HepG2 (cell line): ENCODE data around the gene NFE2L1. TPM values are rescaled to one million over a fixed set of nuclear protein-coding genes. Genes with fewer than 3 reads are reported as not detected.

Experiments used
- CBX2 ChIP-seq, 2 experiments: fragments of 200-600 bp in 1 of 2; sonication (generic); formaldehyde crosslinking in 1 of 2; IDR thresholded peaks; 2 replicates each; pipeline versions ENCODE4 v1.7.0 to v1.8.1; 2018 to 2022; ENCODE audit warnings: low read depth in 2 of 2, low read length in 1 of 2, mild to moderate bottlenecking in 1 of 2, missing genetic modification reagents in 1 of 2
- GPN1 ChIP-seq: sonication (generic); formaldehyde crosslinking; IDR thresholded peaks from 2 replicates; pipeline ENCODE4 v1.5.1; 2020; ENCODE audit warnings: missing genetic modification reagents, borderline replicate concordance
- HOXA9 ChIP-seq: sonication (generic); formaldehyde crosslinking; IDR thresholded peaks from 2 replicates; pipeline ENCODE4 v1.8.1; 2022; ENCODE audit warnings: missing genetic modification reagents, mild to moderate bottlenecking, moderate library complexity, borderline replicate concordance
- MEIS2 ChIP-seq: sonication (generic); formaldehyde crosslinking; IDR thresholded peaks from 2 replicates; pipeline ENCODE4 v1.9.0; 2021; ENCODE audit warnings: mild to moderate bottlenecking, missing genetic modification reagents
- MTF2 ChIP-seq: sonication (generic); formaldehyde crosslinking; IDR thresholded peaks from 2 replicates; pipeline ENCODE4 v1.5.0; 2020; ENCODE audit warnings: missing genetic modification reagents, borderline replicate concordance
- REST ChIP-seq, 2 experiments: IDR thresholded peaks; 2 replicates each; pipeline ENCODE4 v1.6.1; 2011 to 2012; ENCODE audit warnings: low read length in 2 of 2, borderline replicate concordance in 1 of 2, low read depth in 1 of 2, mild to moderate bottlenecking in 1 of 2, moderate library complexity in 1 of 2
- RFXAP ChIP-seq: sonication (generic); formaldehyde crosslinking; IDR thresholded peaks from 2 replicates; pipeline ENCODE4 v1.4.0; 2020; ENCODE audit warnings: missing genetic modification reagents, borderline replicate concordance
- SP4 ChIP-seq: sonication (generic); formaldehyde crosslinking; IDR thresholded peaks from 2 replicates; pipeline ENCODE4 v1.8.1; 2023; ENCODE audit warnings: mild to moderate bottlenecking, missing genetic modification reagents
- TAF15 ChIP-seq: fragments of 200-400 bp; formaldehyde crosslinking; IDR thresholded peaks from one replicate; pipeline ENCODE4 v1.6.1; 2018; ENCODE audit warnings: mild to moderate bottlenecking, low read depth, low read length; ENCODE audit not compliant: poor library complexity, severe bottlenecking
- TEAD2 ChIP-seq: sonication (generic); formaldehyde crosslinking; IDR thresholded peaks from 2 replicates; pipeline ENCODE4 v1.9.0; 2021; ENCODE audit warnings: missing genetic modification reagents
- ZHX1 ChIP-seq: sonication (generic); formaldehyde crosslinking; IDR thresholded peaks from 2 replicates; pipeline ENCODE4 v1.8.1; 2022; ENCODE audit warnings: low read depth, mild to moderate bottlenecking, missing genetic modification reagents
- ZNF619 ChIP-seq: sonication (generic); formaldehyde crosslinking; IDR thresholded peaks from 2 replicates; pipeline ENCODE4 v1.4.0; 2020; ENCODE audit warnings: mild to moderate bottlenecking, missing genetic modification reagents
- ZNF775 ChIP-seq: sonication (generic); formaldehyde crosslinking; IDR thresholded peaks from 2 replicates; pipeline ENCODE4 v1.4.0; 2020; ENCODE audit warnings: missing genetic modification reagents, mild to moderate bottlenecking, moderate library complexity, borderline replicate concordance
- polyA plus RNA-seq, 8 experiments: library from polyadenylated mRNA; depleted of rRNA in 3 of 8; stranded (reverse) in 7 of 8; unstranded in 1 of 8; fragments of >200 nt; fragmentation: Illumina TruSeq in 4 of 8; extraction: Trizol in 4 of 8; gene quantifications; 2 replicates each; pipeline versions ENCODE4 v1.2.1 to v1.2.3, GENCODE V29; 2011 to 2016; ENCODE audit warnings: low read depth in 4 of 8, missing spikeins in 1 of 8, mixed read lengths in 1 of 8; ENCODE audit not compliant: insufficient read depth in 1 of 8
- total RNA-seq, 5 experiments: library from RNA; depleted of rRNA; stranded (reverse); fragments of >200 nt; fragmentation: Illumina TruSeq; extraction: Trizol; gene quantifications; 2 replicates each; pipeline ENCODE4 v1.2.3, GENCODE V29; 2016; ENCODE audit warnings: low read depth in 1 of 5
- TF ChIP-seq, protein P1 (sequence below): sonication (generic); formaldehyde crosslinking; IDR thresholded peaks from 2 replicates; pipeline ENCODE4 v1.8.1; 2023; ENCODE audit warnings: mild to moderate bottlenecking, missing genetic modification reagents
- TF ChIP-seq, protein P2 (sequence below): sonication (generic); formaldehyde crosslinking; IDR thresholded peaks from 2 replicates; pipeline ENCODE4 v1.5.0; 2020; ENCODE audit warnings: mild to moderate bottlenecking, missing genetic modification reagents
- TF ChIP-seq, protein P3 (sequence below): sonication (generic); formaldehyde crosslinking; IDR thresholded peaks from 2 replicates; pipeline ENCODE4 v1.4.0; 2020; ENCODE audit warnings: mild to moderate bottlenecking, missing genetic modification reagents

NFE2L1 gene
- total and polyA plus RNA-seq, 2 of the 13 experiments (the other 11 are each of a cell fraction or from before 2014, with no cell fraction given): 67.0 to 234 TPM

DNA sequence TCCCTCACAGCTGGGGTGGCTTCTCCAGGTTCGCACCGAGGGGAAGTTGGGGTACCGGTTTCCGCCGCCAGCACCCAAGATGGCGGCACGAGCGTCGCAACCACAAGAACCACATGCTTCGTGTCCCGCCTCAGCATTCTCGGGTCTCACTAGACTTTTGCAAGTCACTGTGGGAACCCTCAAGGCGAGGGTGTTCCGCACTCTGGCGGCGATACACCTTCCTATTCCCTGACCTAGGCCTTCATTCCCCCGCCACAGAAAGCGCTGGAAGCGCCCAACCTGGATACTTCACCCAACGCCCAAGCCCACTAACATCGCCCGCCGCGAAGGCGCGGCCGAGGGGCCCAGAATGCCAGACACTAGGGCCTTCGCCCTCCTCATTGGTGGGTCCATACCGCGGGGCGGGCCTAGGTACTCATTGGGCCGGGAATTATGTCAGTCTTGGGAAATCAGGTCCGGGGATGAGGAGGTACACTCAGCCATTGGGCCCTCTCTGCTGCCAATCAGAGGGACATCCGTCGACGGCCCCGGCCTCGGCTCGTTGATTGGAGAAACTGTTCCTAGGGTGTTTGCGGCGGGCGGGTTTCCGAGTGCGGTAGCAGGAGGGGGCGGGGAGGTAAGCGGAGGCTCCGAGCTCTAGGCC is at the start of gene NFE2L1 (continued):
- TF ChIP-seq REST (IDR thresholded peaks at IDR 0.05; ENCODE audit: borderline replicate concordance in 1 of 2, low read depth in 1 of 2, low read length in 2 of 2): peak in 1 of 2 experiments; percentile 30; a peak in 1 of 4 replicates
- TF ChIP-seq, protein P1, sequence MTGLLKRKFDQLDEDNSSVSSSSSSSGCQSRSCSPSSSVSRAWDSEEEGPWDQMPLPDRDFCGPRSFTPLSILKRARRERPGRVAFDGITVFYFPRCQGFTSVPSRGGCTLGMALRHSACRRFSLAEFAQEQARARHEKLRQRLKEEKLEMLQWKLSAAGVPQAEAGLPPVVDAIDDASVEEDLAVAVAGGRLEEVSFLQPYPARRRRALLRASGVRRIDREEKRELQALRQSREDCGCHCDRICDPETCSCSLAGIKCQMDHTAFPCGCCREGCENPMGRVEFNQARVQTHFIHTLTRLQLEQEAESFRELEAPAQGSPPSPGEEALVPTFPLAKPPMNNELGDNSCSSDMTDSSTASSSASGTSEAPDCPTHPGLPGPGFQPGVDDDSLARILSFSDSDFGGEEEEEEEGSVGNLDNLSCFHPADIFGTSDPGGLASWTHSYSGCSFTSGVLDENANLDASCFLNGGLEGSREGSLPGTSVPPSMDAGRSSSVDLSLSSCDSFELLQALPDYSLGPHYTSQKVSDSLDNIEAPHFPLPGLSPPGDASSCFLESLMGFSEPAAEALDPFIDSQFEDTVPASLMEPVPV: peak; percentile 87
- TF ChIP-seq ZNF775: peak; percentile 94
- TF ChIP-seq CBX2 (IDR thresholded peaks at IDR 0.05; ENCODE audit: low read depth, low read length): no peak; the same call in 1 of the 2 replicates
- peak; percentile 8; the same call in 1 of the 2 replicates for TF ChIP-seq CBX2 (CRISPR knock-in tag; IDR thresholded peaks at IDR 0.05; ENCODE audit: low read depth)
- TF ChIP-seq SP4 (CRISPR knock-in tag): peak; percentile 88
- 0 out of 2 replicates have a peak, but pooled peaks have one; percentile 64 for TF ChIP-seq ZNF619 (CRISPR knock-in tag)
- peak; percentile 92 for TF ChIP-seq ZHX1 (CRISPR knock-in tag)
- TF ChIP-seq, protein P2, sequence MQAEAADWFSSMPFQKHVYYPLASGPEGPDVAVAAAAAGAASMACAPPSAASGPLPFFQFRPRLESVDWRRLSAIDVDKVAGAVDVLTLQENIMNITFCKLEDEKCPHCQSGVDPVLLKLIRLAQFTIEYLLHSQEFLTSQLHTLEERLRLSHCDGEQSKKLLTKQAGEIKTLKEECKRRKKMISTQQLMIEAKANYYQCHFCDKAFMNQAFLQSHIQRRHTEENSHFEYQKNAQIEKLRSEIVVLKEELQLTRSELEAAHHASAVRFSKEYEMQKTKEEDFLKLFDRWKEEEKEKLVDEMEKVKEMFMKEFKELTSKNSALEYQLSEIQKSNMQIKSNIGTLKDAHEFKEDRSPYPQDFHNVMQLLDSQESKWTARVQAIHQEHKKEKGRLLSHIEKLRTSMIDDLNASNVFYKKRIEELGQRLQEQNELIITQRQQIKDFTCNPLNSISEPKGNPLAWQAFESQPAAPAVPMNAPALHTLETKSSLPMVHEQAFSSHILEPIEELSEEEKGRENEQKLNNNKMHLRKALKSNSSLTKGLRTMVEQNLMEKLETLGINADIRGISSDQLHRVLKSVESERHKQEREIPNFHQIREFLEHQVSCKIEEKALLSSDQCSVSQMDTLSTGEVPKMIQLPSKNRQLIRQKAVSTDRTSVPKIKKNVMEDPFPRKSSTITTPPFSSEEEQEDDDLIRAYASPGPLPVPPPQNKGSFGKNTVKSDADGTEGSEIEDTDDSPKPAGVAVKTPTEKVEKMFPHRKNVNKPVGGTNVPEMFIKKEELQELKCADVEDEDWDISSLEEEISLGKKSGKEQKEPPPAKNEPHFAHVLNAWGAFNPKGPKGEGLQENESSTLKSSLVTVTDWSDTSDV (CRISPR knock-in tag): peak; percentile 23
- TF ChIP-seq, protein P3, sequence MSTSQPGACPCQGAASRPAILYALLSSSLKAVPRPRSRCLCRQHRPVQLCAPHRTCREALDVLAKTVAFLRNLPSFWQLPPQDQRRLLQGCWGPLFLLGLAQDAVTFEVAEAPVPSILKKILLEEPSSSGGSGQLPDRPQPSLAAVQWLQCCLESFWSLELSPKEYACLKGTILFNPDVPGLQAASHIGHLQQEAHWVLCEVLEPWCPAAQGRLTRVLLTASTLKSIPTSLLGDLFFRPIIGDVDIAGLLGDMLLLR (CRISPR knock-in tag): peak; percentile 5; the same call in 1 of the 2 replicates
- TF ChIP-seq RFXAP (CRISPR knock-in tag): peak; percentile 91
- TF ChIP-seq MTF2 (CRISPR knock-in tag): 0 out of 2 replicates have a peak, but pooled peaks have one; percentile 76
- TF ChIP-seq MEIS2 (CRISPR knock-in tag): peak; percentile 66; the same call in 1 of the 2 replicates
- no peak for TF ChIP-seq GPN1 (CRISPR knock-in tag)
- no peak for TF ChIP-seq HOXA9 (CRISPR knock-in tag)
- peak; percentile 62 for TF ChIP-seq TAF15
- TF ChIP-seq TEAD2: no peak
